ENCODE results near the gene DUSP16.
"Not testable (repeated sequence)": the region's sequence is repeated elsewhere in the genome, so short reads cannot be mapped to it uniquely, and the experiment has no call there.

The DUSP16 gene

GRCh38 chr12:12492547-12492946 lies 70.1 kb downstream of the DUSP16 start:
- DNase-seq (ENCODE audit: low read depth): no peak

DNA sequence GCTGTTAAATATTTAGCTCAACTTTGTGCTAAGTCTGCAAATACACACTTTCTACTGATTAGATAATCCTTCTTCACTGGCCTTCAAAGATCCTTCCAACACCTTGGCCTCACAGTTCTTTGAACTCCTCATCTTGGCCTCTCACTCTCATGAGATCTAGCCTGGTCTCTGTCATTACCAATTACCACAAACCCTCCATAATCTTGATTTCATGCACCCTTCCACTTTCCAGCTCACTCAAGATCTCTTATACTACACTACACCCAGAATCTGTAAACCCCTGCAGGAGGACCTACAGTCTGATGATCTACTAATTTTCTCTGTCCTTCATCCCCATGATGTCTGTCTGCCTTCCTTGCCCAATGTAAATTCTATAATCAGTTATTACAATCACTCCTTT lies 71.1 kb downstream of the DUSP16 start:
- DNase-seq (ENCODE audit: low read depth): no peak

DNA sequence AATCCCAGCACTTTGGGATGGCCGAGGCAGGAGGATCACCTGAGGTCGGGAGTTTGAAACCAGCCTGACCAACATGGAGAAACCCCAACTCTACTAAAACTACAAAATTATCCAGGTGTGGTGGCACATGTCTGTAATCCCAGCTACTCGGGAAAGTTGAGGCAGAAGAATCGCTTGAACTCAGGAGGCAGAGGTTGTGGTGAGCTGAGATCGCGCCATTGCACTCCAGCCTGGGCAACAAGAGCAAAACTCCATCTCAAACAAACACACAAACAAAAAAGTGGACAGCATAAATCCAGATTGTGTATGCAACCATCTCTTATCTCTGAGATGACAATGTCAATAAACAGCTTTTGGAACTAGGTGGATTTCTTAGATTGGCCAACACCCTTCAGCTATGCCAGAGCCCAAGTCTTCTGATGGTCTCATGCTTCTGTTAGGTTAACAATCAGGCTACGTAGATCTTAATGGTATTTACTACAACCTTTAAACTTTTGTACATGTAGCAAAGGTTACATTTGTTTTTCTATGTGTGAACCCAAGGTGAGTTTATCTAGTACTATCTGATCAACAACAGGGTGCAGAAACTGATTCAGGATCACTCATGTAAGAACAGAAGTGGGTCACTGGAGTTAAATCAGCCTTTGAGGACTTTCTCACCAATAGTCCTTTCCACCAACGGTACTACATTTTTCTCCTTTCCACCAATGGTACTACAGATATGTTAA lies 73.7 kb downstream of the DUSP16 start:
- DNase-seq (ENCODE audit: low read depth): no peak

DNA sequence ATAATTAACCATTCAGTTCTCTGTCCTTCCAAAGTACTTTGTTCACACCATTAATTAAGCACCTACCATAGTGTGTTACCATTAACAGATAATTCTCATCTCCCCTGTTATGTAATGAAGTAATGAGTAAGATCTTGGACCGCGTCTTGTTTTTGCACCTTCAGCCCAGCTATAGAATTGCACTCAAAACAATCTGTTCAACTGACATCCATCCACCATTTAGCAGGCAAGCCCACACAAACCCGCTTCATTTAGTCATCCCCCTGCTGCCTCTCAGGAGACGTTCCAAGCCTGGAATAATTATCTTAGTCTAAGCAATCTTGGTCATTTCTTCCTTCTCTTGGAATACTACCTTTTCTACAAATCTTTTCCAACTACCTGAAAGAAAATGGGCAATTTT lies 74.4 kb downstream of the DUSP16 start:
- DNase-seq (ENCODE audit: low read depth): no peak

DNA sequence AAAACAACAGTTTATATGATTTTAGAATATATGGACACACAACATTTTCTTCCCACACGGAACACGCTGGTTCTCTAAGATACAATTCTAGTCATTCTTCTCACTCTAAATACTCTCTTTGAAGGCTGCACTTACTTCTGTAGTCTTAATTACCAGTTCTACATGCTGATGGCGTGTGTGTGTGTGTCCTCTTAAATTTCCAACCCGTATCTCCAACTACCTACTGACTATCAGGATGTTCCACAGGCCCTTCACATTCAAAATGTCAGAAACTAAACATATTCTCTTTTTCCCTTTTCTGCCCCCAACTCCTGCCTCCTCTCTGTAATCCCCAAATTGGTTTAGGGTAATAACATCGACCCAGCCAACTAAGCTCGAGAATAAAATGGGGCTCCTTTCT lies 75.2 kb downstream of the DUSP16 start:
- DNase-seq (ENCODE audit: low read depth): no peak

- DNase-seq (ENCODE audit: low read depth): no peak
These were observed 75.9 kb downstream of the DUSP16 start for GRCh38 chr12:12486661-12487240.

GRCh38 chr12:12483438-12483837 lies 79.2 kb downstream of the DUSP16 start:
- DNase-seq (ENCODE audit: low read depth): no peak

DNA sequence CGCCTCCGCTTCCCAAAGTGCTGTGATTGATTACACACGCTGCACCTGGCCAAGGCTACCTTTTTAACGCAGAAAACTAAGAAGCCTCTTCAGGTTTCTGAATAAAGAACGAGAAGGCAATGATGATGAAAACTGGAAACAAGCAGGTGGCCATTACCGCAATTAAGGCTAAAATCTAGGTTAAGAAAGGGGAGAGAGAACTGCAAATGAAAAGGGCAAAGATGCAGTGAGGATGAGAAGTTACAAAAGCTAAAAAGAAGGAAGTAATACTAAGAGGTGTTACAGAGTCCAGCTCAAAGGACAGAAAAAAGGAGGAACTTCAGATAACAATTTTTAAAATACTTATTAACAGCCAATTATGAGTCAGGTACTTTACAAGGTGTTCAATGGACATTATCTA lies 79.7 kb downstream of the DUSP16 start:
- no peak for DNase-seq (ENCODE audit: low read depth)

DNA sequence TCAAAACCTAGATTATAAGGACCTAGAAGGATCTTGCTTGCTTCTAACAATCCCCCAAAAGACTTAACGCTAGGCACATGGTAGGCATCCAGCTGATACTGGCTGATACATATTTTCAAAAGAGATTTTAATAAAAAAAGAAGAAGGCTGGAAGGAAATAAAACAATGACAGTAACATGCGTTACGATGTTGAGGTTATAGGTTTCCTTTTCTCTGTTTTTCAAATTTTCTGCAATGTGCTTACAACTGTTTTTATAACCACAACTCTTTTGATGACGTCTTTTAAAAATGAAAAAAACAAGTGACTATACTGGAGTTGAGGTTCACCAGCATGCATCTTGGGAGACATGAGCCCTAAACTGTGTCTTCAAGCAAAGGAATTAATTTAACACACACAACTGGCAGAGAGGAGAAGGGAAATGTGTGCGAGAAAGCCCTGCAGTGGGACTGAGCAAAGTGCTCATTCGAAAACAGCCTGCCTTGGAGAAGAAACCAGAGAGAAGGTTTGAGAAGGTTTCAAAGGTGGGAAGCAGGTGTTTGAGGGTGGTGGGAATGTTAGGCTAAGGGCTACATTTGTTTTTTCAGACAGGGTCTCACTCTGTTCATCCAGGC lies 80.4 kb downstream of the DUSP16 start:
- no peak for DNase-seq (ENCODE audit: low read depth)

- DNase-seq (ENCODE audit: low read depth): no peak
These were observed 81.0 kb downstream of the DUSP16 start for GRCh38 chr12:12481631-12482030.

GRCh38 chr12:12480074-12480473 lies 82.6 kb downstream of the DUSP16 start:
- no peak for DNase-seq (ENCODE audit: low read depth)

DNA sequence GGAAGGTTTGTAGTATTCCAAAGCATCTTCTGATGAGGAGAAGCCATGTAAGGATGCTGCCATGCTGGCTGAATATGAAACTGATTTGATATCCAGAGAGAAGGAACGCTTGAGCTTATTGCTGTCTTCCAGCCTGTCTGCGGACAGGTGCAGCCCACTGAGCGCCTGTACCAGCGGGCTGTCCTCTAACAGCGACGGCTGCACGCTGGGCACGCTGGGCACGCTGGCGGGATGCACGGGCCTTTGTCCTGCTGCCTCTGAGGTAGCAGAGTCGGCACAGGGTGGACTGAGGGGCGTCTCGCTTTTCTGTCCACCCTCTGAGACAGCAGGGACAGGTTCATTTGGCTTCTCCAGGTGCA lies 85.2 kb downstream of the DUSP16 start:
- no peak for DNase-seq (ENCODE audit: low read depth)

DNA sequence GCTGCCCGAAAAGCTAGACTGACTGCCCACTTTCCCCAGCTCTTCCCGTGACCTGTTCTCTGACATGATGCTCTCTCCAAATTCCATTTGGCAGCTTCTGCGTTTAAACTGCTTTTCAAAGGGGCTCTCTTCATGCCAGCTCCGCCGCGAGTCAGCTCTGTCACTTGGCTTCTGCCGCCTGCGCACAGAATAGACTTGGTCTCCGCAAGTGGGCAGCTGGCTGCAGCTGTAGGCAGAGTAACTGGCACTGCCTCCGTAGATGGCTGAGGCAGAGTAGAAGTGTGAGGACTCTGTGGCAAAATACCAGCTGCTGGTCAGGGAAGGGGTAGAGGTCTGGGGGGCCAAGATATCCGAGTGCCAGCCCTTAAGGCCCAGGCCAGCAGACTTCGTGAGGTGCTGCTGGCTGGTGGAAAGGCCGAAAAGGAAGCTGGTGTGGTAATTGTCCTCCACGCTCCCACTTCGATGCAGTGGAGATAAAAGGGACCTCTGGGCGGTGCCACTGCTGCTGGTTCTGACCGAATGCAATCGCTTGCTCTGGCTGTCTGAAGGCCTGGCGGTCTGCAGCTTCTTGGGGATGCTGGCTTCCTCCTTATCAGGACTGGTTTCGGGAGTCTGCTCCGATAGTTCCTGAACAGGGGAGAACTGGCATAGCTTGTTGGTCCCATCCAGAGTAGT lies 85.7 kb downstream of the DUSP16 start:
- DNase-seq (ENCODE audit: low read depth): no peak

DNA sequence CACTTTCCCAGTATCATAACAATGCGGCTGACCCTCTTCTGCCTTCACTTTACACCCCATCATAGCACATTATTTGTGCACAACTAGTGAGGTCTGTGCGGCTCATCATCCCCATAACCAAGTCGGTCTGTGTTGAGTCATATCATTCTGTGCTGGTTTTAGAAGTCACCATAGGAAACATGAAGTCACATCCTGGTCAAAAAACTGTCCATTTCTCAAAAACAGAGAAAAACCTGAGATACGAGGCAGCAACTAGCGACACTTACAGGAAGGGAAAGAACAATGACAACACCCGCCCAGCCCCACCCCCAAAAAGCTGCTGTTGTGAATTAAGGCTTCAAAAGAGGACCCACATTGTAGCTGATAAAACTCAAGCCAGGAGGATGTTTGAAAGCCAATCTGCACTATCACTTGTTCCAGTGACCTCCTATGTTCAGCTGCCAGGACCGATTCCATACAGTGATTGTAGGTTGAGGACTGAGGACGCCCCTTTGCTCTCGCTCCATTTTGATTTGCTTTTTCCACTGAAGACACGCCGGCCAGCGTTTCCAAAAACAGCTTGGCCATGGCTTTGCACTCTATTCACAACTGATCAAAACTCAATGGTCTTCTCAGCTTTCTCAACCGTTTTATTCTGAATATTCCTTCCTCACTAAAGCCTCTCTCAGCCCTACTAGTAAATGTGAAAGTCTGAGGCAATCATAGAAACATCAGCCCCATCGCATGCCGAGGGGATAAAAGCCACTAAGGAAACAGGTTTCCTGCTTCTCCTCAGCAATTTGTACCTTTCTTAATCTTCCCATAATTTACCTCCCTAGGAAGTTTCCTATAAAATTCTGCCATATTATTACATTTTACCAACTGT lies 87.5 kb downstream of the DUSP16 start:
- DNase-seq (ENCODE audit: low read depth): peak; percentile 6

DNA sequence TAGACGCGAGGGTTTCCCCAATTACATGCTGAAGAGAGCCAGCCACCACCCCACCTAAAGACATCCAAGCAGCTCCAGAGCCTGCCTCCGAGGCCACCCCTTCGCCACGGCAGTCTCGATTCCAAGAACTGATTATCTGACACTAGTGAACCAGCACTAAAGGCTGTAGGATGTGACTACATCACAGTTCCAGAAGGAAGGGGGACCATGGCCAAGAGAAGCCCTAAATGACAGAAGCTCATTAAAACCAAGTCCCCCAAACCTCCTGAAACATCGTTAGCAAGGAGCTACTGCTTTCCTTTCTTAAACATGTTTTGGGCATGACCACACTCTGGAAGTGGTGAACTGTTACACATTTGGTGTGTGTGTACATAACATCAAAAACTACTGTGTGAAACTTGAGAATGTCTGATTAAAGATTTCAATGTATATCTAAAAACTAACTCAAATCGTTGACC lies 88.2 kb downstream of the DUSP16 start:
- no peak for DNase-seq (ENCODE audit: low read depth)

DNA sequence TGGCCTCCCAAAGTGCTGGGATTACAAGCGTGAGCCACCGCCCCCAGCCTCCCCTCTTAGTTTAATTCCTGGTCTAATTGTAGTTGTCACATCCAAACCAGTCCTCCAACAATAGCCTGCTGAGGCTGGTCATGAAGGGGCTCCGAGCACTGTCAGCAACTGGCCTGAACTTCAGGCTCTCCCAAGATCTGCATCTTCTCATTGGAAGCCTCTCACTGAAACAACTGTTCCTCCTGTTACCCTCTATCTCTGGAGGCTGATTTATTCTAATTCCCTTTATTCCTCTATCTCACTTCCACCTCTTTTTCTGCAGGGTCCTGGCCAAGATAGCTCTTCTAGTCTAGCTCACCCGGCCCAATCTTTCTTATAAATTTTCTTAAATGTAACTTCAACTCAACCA lies 89.4 kb downstream of the DUSP16 start:
- DNase-seq (ENCODE audit: low read depth): no peak

- DNase-seq (ENCODE audit: low read depth): not testable (repeated sequence)
These were observed 90.4 kb downstream of the DUSP16 start for GRCh38 chr12:12471982-12472961.

GRCh38 chr12:12470751-12471306 lies 91.8 kb downstream of the DUSP16 start:
- no peak for DNase-seq (ENCODE audit: low read depth)

GRCh38 chr12:12469386-12469785 lies 93.3 kb downstream of the DUSP16 start:
- DNase-seq (ENCODE audit: low read depth): no peak

- no peak for DNase-seq (ENCODE audit: low read depth)
These were observed 94.1 kb downstream of the DUSP16 start for GRCh38 chr12:12468575-12468974.
